Activated naive CD4-positive, alpha-beta T cell treated with anti-CD3 and anti-CD28 coated beads, Interleukin-2, amount 50 U/mL, for 72 hours (primary cell): ENCODE data around the gene TMEM50B. TPM values are rescaled to one million over a fixed set of nuclear protein-coding genes. Genes with fewer than 3 reads are reported as not detected.
"Not testable (repeated sequence)": the region's sequence is repeated elsewhere in the genome, so short reads cannot be mapped to it uniquely, and the experiment has no call there.

Experiments
- ATAC-seq, 2 donors: fragments of 150-1000 bp; cut with Tn5 transposase; 2 replicates each; pipeline ENCODE4 v1.10.0; 2021; ENCODE audit warnings: mild to moderate bottlenecking in 2 of 2, moderate library complexity in 2 of 2
- DNase-seq, 2 donors: peaks; one replicate each; pipeline ENCODE4 v3.0.0; 2021 to 2022; ENCODE audit warnings: low spot score in 2 of 2
- H3K27ac Mint-ChIP-seq, 2 donors: one replicate each; pipeline ENCODE4 v1.8.0; 2022; ENCODE audit warnings: mild to moderate bottlenecking in 2 of 2, mixed read lengths in 2 of 2
- H3K36me3 Mint-ChIP-seq, 2 donors: one replicate each; pipeline ENCODE4 v1.8.0; 2022; ENCODE audit warnings: mixed read lengths in 2 of 2
- H3K9me3 Mint-ChIP-seq, 2 donors: one replicate each; pipeline ENCODE4 v1.8.0; 2022; ENCODE audit warnings: mixed read lengths in 2 of 2
- total RNA-seq, 2 donors: library from RNA; stranded (reverse); gene quantifications; one replicate each; pipeline ENCODE4 v1.2.3, GENCODE V29; 2022

TMEM50B gene
- total RNA-seq, 2 donors from 2014 or later: 11.0 to 31.5 TPM

DNA sequence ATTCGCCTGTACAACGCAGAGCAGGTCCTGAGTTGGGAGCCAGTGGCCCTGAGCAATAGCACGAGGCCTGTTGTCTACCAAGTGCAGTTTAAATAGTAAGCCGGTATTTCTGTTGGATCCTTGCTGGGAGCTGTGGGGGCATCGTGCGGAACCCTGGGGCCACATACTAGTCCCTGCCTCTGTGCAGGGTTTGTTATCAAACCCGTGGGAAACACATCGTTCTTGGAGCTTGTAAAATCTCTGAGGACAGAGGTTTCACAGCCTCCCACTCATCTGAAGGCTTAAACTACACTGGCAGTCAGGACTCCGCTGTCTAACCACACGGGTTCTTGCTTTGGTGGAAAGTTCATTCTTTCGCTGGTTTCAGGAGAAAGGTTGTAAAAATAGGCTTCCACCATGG is 64.8 kb downstream of the TMEM50B start:
- DNase-seq (no peak), ATAC-seq (no peak)
- Mint-ChIP-seq H3K27ac (no peak overlapping the region), H3K36me3 (peaks cover 5 to 6% of the 10 kb centered on the region in 2 donors), H3K9me3 (no peaks in the 10 kb centered on the region)

DNA sequence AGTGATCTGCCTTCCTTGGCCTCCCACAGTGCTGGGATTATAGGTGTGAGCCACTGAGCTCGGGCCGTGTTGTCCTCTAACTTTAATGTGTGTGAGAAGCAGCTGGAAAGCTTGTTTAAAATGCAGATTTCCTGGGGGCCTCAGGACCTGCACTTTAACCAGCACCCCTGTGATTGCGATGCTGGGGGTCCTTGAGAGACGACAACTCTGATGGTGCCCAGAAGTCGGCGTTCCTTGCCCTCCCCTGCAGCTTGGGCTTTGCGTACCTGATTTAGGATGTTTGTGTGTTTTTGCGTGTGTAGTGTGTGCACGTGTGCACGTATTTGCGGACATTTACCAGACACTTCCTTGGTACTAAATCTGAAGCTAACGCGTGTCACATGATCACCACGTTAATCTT is 65.7 kb downstream of the TMEM50B start:
- H3K36me3 Mint-ChIP-seq: peaks cover 0 to 5% of the 10 kb centered on the region in 2 donors
- no peaks in the 10 kb centered on the region for H3K9me3 Mint-ChIP-seq
- no peak overlapping the region for H3K27ac Mint-ChIP-seq
- no peak for DNase-seq
- no peak for ATAC-seq

DNA sequence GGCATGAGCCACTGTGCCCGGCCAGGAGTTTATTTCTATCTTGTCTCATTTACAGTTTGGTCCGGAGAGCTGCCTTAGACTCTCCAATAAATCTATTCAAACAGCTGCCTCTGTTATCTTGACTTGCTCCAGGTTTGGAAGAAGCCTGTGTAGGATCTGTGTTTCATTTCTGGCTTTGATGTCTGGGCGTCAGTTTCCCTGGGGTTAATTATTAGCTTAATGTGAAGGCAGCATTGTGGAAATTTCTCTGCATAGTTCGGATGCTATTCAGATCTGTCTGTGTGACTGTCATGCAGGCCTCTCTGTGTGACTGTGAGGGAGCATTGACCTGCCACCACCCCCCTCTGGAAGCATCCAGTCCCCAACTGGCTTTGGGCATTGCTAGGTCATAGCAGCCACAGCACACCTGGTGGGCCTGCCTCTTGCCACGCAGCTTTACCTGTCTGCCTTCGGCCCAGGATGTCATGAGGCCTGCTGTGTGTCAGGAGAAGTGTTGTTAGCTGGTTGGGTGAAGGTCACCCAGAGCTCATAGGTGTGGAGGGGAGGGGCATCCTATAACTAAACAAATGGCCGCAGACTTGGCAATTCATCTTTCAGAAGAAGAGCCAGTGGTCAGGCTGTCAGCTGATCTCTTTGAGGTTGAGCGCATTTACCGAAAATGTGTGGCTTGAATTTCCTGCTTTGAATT is 66.8 kb downstream of the TMEM50B start:
- DNase-seq (no peak), ATAC-seq (peak in 1 of 2 donors; percentile 85)
- H3K36me3 Mint-ChIP-seq: peaks cover 5 to 7% of the 10 kb centered on the region in 2 donors
- H3K9me3 Mint-ChIP-seq: no peaks in the 10 kb centered on the region
- peak overlapping the region in 1 of 2 donors; percentile 79 for H3K27ac Mint-ChIP-seq

- not testable (repeated sequence) for ATAC-seq, H3K36me3 Mint-ChIP-seq, H3K9me3 Mint-ChIP-seq, DNase-seq, H3K27ac Mint-ChIP-seq
Observed at GRCh38 chr21:33412439-33412831, 67.3 kb downstream of the TMEM50B start.

DNA sequence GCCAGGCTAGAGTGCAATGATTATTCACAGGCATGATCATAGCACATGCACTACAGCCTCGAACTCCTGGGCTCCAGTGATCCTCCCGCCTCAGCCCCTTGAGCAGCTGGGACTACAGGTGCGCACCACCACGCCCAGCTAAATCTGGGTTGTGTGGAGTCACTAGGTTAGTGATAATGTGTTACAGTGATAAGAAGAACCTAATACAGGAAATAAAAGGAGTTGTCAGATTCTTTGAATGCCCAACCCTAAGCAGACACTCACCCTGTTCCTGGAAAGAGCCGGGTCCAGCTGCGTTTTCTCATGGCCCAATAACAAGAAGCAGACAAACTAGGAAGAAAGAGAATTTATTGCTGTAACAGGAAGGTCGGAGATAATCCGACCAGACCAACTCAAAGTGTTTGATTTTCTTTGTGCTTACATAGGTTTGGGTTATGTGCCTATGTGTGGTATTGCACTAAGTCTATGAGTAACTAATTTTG is 67.8 kb downstream of the TMEM50B start:
- Mint-ChIP-seq H3K27ac (no peak overlapping the region), H3K9me3 (no peaks in the 10 kb centered on the region), H3K36me3 (peaks cover 5 to 7% of the 10 kb centered on the region in 2 donors)
- ATAC-seq (no peak), DNase-seq (no peak)

DNA sequence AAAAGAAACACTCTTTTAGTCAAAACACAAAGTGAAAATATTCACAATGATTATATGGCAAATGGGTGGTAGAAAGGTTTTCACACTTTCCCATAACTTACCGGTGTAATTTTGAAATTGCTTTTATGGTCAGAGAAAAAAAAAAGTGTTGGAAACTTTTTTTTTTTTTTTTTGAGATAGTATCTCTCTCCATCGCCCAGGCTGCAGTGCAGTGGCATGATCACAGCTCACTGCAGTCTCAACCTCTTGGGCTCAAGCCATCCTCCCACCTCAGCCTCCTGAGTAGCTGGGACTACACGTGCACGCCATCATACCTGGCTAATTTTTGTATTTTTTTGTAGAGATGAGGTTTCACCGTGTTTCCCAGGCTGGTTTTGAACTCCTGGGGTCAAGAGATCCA is 73.3 kb downstream of the TMEM50B start:
- DNase-seq: no peak
- no peaks in the 10 kb centered on the region for H3K9me3 Mint-ChIP-seq
- peak overlapping the region in 1 of 2 donors; percentile 75 for H3K27ac Mint-ChIP-seq
- peak; percentile 47 to 72 for ATAC-seq
- peaks cover 10 to 17% of the 10 kb centered on the region in 2 donors for H3K36me3 Mint-ChIP-seq

DNA sequence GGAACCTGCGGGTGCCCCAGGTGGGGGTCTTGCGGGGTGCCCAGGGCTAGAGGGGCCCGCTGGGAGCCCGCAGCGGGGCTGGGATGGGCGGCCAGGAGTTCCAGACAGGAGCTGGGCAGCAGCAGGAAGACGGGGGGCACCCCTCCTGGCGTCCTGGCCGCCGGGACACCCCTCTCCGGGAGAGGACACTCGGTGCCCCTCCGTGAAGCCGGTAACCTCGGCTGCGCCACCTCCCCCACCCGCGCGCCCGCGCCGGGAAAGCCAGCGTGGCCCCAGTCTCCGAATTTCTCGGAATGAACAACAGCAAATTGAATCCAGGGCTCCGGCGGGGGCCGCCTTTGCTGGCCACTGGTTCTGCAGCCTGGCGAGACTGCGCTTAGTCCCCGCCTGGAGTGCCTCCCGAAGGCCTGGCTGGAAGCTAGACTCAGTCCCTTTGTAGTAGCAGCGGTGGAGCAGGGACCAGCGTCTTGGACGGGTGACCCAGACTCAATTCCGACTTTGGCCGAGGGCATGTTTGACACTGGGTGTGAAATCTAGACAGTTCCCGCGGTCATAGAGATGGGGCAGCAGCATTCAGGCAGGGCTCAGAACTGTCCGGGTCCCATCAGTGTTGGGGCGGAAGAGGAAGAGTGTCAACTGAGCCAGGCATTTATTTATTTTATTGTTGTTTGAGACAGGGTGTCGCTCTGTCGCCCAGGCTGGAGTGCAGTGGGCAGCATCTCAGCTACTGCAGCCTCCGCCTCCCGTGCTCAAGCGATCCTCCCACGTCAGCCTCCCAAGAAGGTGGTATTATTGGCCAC is 75.8 kb downstream of the TMEM50B start:
- ATAC-seq (peak; percentile 31 to 51), DNase-seq (peak in 1 of 2 donors; percentile 50)
- Mint-ChIP-seq H3K27ac (peak overlapping the region; percentile 75 to 88), H3K36me3 (peaks cover 6 to 17% of the 10 kb centered on the region in 2 donors), H3K9me3 (no peaks in the 10 kb centered on the region)

DNA sequence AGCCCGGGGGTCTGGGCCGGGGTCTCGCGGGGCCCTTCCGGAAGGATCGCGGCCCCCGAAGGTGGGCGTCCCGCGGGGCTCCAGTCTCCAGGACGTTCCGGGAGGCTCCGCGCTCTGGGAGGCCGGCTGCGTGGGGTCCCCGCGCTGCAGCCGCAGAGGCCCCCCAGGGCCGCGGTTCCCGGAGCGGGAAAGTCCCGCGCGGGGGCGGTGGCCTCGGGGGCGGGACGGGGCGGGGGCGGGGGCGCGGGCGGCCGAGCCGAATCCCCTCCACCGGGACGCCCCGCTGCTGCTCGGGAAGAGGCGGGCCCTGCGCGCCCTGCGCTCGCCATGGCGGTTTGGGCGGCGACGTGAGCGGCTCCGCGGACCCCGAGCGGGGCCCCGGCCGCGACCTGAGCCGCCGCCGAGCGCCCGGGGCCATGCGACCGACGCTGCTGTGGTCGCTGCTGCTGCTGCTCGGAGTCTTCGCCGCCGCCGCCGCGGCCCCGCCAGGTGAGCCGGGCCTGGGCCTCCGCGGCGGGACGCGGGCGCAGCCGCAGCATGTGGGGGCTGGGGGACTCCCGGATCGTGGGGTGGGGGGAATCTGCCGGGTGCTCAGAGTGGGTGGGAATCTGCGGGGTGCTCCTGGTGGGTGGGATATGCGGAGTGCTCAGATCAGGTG is 76.5 kb downstream of the TMEM50B start, which contains the start of gene IFNGR2:
Gene IFNGR2, plus strand, starts transcription at position 286 of the 658 bp plus-strand sequence. Its CDS starts 131 bp downstream, at position 417.
- ATAC-seq (peak; percentile 30 to 47), DNase-seq (peak in 1 of 2 donors; percentile 36)
- H3K9me3 Mint-ChIP-seq: no peaks in the 10 kb centered on the region
- peak within 1 kb of the TSS; percentile 75 to 88 for H3K27ac Mint-ChIP-seq
- peaks cover 6 to 12% of the 10 kb centered on the region in 2 donors for H3K36me3 Mint-ChIP-seq

DNA sequence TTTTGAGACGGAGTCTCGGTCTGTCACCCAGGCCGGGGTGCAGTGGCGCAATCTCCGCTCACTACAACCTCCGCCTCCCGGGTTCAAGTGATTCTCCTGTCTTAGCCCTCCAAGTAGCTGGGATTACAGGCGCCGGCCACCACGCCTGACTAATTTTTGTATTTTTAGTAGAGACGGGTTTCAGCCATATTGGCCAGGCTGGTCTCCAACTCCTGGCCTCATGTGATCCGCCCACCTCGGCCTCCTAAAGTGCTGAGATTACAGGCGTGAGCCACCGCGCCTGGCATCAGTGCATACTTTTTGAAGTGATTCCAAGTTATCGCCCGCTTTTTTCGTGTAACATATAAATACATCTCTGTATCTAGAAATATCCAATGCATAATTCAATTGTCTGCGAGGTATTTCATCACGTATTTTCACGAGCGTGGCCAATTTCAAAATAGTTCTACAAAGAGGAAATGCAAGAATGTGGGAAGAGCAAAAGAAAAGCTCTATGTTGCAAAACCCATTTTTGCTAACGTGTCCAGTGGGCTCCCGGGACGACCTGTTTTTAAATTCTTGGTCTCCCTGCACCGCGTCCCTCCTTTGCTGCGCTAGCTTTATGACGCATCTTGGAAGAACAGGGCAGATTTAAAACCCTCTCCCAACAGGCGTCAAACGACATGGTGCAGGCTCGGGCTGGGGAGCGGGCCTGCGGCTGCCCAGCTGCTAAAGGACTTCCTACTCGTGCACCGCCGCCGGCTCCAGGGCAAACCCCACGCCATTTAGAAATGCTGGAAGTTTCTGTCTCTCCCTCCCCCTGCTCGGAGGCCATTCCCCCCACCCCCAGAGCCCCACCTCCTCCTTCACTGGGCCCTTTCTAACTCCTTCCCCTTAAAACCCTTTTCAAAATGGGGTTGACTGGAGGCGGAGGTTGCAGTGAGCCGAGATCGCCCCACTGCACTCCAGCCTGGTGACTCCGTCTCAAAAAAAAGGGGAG is 77.5 kb downstream of the TMEM50B start:
- Mint-ChIP-seq H3K27ac (no peak overlapping the region), H3K9me3 (no peaks in the 10 kb centered on the region), H3K36me3 (peaks cover 6 to 10% of the 10 kb centered on the region in 2 donors)
- DNase-seq: no peak
- no peak for ATAC-seq

DNA sequence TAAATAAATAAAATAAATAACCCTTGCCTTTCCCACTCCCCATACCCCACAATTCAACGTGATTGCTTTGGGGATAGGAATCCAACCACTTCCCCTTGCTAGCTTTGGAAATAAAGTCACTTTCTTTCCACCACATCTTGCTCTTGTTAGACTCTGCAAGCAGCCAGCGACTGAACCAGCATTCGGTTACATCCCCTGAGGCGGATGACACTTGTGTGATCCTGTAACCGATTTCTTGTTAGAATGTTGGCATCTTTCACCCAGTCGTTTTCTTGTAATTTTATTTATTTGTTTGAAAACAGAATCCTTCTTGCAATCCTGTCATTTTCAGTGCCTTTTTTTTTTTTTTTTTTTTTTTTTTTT is 78.2 kb downstream of the TMEM50B start:
- no peak for ATAC-seq
- Mint-ChIP-seq H3K36me3 (peaks cover 6 to 10% of the 10 kb centered on the region in 2 donors), H3K27ac (no peak overlapping the region), H3K9me3 (no peaks in the 10 kb centered on the region)
- DNase-seq: no peak

Other genes with a start within 250 kb of the TMEM50B start
- 10 to 100 TPM; 21.4 to 33.5 TPM for gene IL10RB, start 213.6 kb downstream of the TMEM50B start, total RNA-seq
- gene IFNAR1, start 155.0 kb downstream of the TMEM50B start, total RNA-seq: 10 to 100 TPM; 21.9 to 26.4 TPM
- gene IFNGR2, start 76.6 kb downstream of the TMEM50B start, total RNA-seq: 10 to 100 TPM in 1 of 2 donors, 1 to 10 TPM in 1; 9.9 to 15.0 TPM
- under 1 TPM; 0.49 to 0.91 TPM for gene DNAJC28, start 11.7 kb upstream of the TMEM50B start, total RNA-seq
- 100 to 1,000 TPM; 161 to 187 TPM for gene GART, start 62.1 kb upstream of the TMEM50B start, total RNA-seq
- gene SON, start 63.1 kb upstream of the TMEM50B start, total RNA-seq: 100 to 1,000 TPM; 271 to 344 TPM
- 10 to 100 TPM; 39.1 to 56.1 TPM for gene DONSON, start 108.7 kb upstream of the TMEM50B start, total RNA-seq
- 10 to 100 TPM; 31.9 to 39.5 TPM for gene CRYZL1, start 161.8 kb upstream of the TMEM50B start, total RNA-seq
- 1 to 10 TPM; 5.3 to 6.7 TPM for gene ITSN1, start 162.5 kb upstream of the TMEM50B start, total RNA-seq